GM19397 (cell line): ENCODE data around the gene RAB35.

Source experiments
- ATAC-seq: cut with Tn5 transposase; IDR thresholded peaks from one replicate; pipeline ENCODE4 v1.9.1; 2021; ENCODE audit warnings: mild to moderate bottlenecking, moderate library complexity; ENCODE audit not compliant: unreplicated experiment

Gene RAB35

DNA sequence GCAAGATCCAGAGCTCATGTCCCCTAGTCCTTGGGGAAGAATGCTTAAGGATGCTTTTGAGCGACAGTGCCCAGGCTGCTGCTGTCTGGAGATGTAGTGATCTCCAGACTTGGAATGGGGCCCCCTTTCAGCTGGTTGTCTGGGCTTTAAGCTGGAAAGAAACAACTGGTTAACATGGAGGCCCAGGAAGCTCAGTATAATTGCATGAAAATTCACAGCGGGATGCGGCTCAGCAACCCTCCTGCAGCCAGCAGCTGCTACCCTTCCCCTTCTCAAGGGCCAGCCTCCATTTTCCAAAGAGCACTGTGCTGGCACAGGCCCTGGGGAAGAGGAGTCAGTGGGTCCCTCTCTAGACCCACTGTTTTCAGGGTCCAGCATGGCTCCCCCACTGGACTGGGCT, 26.3 kb downstream of the RAB35 start:
- ATAC-seq = no peak

- no peak for ATAC-seq
Measured at GRCh38 chr12:120089796-120090195, 26.8 kb downstream of the RAB35 start.

DNA sequence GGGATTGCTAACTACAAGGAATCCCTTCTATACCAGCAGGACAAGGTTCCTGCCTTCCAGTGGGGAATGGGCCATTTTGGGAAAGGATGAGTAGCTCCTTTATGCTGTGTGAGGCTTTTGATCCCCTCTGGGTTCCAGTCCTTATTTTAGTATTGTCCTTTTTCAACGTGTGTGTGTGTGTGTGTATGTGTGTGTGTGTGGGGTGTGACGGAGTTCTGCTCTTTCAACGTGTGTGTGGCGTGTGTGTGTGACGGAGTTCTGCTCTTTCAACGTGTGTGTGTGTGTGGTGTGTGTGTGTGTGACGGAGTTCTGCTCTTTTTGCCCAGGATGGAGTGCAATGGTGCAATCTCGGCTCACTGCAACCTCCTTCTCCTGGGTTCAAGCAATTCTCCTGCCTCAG, 27.4 kb downstream of the RAB35 start:
- no peak for ATAC-seq

- peak; percentile 96 for ATAC-seq
Measured at GRCh38 chr12:120086801-120087621, 29.5 kb downstream of the RAB35 start.

GRCh38 chr12:120085920-120086645, 30.5 kb downstream of the RAB35 start:
- no peak for ATAC-seq

- ATAC-seq = no peak
Measured at GRCh38 chr12:120081641-120082040, 34.9 kb downstream of the RAB35 start.

- ATAC-seq = no peak
Measured at GRCh38 chr12:120079411-120080400, 36.8 kb downstream of the RAB35 start.

GRCh38 chr12:120078868-120079267, 37.7 kb downstream of the RAB35 start:
- no peak for ATAC-seq

DNA sequence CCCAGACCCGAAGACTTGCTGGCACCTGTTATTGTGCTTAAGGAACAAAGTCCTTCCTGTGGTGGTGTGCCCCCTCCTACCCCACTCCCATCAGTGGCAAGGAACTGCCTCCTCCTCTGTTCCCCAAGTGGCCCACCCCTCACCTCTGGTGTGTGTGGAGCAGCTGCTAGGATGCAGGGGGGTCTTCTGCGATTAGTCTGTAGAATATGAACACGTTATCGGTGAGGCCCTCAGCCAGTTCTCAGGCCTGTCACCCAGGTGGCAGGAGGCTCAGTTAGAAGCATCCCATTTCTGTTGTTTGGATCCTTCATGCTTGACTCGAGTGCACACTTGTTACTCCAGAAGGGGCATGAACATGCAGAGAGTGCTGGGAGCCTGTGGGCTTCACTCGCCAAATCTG, 39.3 kb downstream of the RAB35 start:
- ATAC-seq = no peak

- no peak for ATAC-seq
Measured at GRCh38 chr12:120076651-120077050, 39.9 kb downstream of the RAB35 start.

DNA sequence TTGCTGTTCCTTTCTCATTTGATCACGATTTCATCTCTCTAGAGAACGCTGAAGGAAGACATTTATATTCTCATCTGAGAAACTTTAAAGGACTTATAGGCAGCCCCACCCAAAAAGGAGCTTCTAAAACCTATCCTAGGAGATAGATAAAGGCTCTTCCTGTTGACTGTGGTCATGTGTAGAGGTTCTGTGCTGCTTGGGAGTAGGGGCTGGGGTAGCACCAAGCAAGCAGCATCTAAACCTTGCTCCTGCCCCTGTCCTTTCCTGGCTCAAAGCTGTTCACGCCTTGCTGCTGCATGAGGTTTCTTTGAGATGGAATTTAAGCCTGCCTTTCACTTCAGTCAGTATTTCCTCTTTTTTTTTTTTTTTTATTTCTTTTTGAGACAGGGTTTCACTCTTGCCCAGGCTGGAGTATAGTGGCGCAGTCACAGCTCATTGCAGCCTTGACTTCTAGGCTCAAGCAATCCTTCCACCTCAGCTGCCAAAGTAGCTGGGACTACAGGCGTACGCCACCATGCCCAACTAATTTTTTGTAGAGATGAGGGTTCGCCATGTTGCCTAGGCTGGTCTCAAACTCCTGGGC, 41.4 kb downstream of the RAB35 start:
- no peak for ATAC-seq

DNA sequence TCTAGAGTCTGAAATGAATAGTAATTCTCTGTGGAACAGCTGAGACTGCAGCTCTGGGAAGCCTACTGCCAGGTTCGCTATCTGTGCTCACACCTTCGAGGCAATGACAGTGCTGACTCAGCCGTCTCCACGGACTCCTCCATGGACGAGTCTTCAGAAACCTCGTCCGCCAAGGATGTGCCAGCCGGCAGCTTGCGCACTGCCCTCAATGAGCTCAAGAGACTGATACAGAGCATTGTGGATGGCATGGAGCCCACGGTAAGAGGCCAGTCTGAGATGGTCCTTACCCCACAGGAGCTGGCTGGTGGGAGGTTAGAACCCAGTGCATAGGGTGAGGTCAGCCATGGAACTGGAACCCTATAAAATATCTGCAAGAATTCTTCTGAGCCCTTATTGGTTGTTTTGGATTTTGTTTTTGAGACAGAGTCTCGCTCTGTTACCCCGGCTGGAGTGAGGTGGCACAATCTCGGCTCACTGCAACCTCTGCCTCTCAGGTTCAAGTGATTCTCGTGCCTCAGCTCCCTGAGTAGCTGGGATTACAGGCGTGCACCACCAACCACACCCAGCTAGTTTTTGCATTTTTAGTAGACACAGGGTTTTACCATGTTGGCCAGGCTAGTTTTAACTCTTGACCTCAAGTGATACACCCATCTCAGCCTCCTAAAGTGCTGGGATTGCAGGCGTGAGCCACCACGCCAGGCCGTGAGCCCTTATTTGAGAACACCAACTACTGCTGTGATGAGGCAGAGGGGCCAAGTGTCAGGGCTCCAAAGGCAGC, 43.9 kb downstream of the RAB35 start:
- no peak for ATAC-seq

DNA sequence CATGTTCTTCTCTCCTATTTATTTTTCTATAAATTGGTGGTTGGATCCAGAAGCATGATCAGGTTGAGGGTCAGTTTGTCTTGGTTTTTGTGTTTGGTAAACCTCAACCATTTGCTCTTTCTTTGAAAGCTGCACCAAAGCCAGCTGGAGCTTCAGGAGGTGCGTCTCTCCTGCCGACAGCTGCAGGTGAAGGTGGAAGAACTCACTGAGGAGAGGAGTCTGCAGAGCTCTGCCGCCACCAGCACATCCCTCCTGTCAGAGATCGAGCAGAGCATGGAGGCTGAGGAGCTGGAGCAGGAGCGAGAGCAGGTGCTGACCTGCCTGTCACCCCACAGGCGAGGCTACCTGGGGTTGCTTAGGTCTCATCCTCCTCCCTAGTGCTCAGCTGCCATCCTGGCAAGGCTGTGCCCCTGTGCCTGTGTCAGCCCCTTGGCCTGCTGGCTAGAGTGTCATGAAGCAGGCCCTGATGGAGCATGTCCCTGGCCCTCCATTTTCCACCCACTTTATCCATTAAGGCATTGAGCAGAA, 45.0 kb downstream of the RAB35 start:
- ATAC-seq = no peak

- no peak for ATAC-seq
Measured at GRCh38 chr12:120069278-120069677, 47.3 kb downstream of the RAB35 start.

DNA sequence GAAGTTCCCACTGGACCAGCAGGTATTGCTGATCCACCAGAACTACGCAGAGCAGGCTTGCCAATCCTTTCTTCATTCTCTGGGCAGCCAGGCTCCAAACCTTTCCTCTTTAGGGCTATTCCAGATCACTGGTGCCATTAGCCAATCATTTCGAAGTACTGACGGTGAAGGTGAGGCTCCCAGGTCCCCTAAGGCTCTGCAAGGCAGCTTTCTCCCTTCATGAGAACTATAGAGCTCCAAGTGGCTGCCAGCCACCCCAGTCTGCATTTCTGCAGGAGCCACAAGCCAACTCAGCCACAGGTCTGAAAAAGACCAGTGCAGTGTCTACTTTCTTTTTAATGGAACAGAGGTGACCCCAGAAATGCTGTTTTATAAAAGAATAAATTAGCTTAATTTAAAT, 48.7 kb downstream of the RAB35 start:
- no peak for ATAC-seq

- no peak for ATAC-seq
Measured at GRCh38 chr12:120067084-120067869, 49.3 kb downstream of the RAB35 start.

- no peak for ATAC-seq
Measured at GRCh38 chr12:120066341-120066740, 50.2 kb downstream of the RAB35 start.

- ATAC-seq = no peak
Measured at GRCh38 chr12:120065472-120065871, 51.1 kb downstream of the RAB35 start.
